ENCODE data around the gene KLF11. TPM values are rescaled to one million over a fixed set of nuclear protein-coding genes. Genes with fewer than 3 reads are reported as not detected.

Gene KLF11
- total RNA-seq, 1 experiment from 2014 or later = 11.0 TPM

GRCh38 chr2:10047616-10048500, 4.5 kb downstream of the KLF11 start:
- DNase-seq (ENCODE audit: low read depth, low spot score) = no peak
- in situ Hi-C loops (cut with HindIII; ENCODE audit: low pct_unique_long_range_greater_than_20kb, low sequenced_read_pairs) = loop anchor here (25.0 kb wide), 1 partner anchor 236 kb away; no protein-coding TSS in a partner anchor

DNA sequence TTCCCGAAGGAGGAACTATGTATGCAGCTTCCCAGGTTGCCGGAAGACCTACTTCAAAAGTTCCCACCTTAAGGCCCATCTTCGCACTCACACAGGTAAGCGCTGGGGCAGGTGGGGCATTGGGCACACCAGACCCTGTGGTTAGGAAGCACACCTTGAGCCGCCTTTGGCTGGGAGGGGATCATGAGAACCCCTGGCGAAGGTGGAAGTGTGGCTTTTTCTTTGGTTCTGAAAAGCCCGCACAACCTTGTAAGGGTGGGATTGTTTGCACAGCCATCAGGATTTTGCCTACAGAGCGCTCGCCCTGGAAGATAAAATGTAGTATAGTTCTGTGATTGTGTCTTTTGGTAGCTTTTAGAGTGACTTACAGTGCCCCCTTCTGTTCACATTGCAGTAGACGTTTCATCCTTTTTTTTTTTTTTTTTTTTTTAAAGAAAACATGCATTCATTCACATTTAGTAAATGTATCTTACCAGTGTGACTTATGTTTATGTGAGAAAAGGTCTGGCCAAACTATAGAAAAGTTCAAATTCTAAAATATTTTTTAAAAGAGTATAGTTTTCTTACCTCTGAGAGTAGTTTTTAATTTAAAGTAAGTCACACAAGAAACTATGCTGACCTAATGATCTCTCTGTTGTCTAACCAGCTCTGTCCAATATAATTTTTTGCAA, 5.3 kb downstream of the KLF11 start:
- in situ Hi-C loops (cut with HindIII; ENCODE audit: low pct_unique_long_range_greater_than_20kb, low sequenced_read_pairs) = loop anchor here (25.0 kb wide), 1 partner anchor 236 kb away; no protein-coding TSS in a partner anchor
- DNase-seq (ENCODE audit: low read depth, low spot score) = peak; percentile 76

GRCh38 chr2:10052216-10052615, 8.9 kb downstream of the KLF11 start:
- in situ Hi-C loops (cut with HindIII; ENCODE audit: low pct_unique_long_range_greater_than_20kb, low sequenced_read_pairs) = no loop called here
- no peak for DNase-seq (ENCODE audit: low read depth, low spot score)

- no peak for DNase-seq (ENCODE audit: low read depth, low spot score)
- in situ Hi-C loops (cut with HindIII; ENCODE audit: low pct_unique_long_range_greater_than_20kb, low sequenced_read_pairs) = no loop called here
Measured at GRCh38 chr2:10053351-10053750, 10.0 kb downstream of the KLF11 start.

GRCh38 chr2:10054424-10054823, 11.1 kb downstream of the KLF11 start:
- in situ Hi-C loops (cut with HindIII; ENCODE audit: low pct_unique_long_range_greater_than_20kb, low sequenced_read_pairs) = no loop called here
- no peak for DNase-seq (ENCODE audit: low read depth, low spot score)

- in situ Hi-C loops (cut with HindIII; ENCODE audit: low pct_unique_long_range_greater_than_20kb, low sequenced_read_pairs) = no loop called here
- DNase-seq (ENCODE audit: low read depth, low spot score) = no peak
Measured at GRCh38 chr2:10054976-10055375, 11.6 kb downstream of the KLF11 start.

- in situ Hi-C loops (cut with HindIII; ENCODE audit: low pct_unique_long_range_greater_than_20kb, low sequenced_read_pairs) = no loop called here
- no peak for DNase-seq (ENCODE audit: low read depth, low spot score)
Measured at GRCh38 chr2:10056439-10056838, 13.1 kb downstream of the KLF11 start.

- in situ Hi-C loops (cut with HindIII; ENCODE audit: low pct_unique_long_range_greater_than_20kb, low sequenced_read_pairs) = no loop called here
Measured at GRCh38 chr2:10057231-10058107, 14.1 kb downstream of the KLF11 start.

DNA sequence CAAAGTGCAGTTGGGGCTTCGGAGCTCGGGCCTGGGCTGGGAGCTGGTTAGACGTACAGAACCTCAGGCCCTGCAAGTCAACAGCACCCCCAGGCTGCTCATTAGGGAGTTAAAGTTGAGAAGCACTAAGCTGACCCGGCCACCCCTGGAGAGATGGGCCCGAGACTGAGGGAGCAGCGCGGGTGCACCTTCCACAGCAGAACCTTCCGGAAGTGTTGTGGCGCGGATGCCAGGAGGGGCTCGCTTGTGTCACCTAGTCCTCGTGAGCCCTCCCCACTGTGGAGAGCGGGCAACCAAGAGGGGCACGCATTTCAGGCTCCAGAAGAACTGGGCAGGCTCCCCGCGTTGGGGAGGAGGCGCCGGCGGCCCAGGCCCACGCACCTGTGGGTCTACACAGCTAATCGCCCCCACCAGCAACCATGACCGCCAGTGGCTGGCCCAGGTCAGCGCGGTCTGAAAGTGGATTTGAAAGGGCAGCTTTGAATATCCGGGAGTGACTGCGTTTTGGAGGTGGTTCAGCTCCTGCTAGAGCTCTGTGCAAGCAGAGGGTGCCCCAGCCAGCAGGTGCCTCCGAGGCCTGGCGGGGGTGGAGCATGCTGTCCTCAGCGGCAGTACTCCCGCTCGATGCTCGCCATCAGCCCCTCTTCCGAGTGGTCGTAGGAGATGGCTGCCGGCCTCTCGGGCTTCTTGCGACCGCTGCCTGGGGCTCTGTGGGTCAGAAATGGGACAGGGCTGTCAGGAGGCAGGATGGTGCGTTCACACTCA, 15.1 kb downstream of the KLF11 start:
- in situ Hi-C loops (cut with HindIII; ENCODE audit: low pct_unique_long_range_greater_than_20kb, low sequenced_read_pairs) = no loop called here
- no peak for DNase-seq (ENCODE audit: low read depth, low spot score)

More at GRCh38 chr2:10057231-10058107, 14.1 kb downstream of the KLF11 start:
- no peak for DNase-seq (ENCODE audit: low read depth, low spot score)

DNA sequence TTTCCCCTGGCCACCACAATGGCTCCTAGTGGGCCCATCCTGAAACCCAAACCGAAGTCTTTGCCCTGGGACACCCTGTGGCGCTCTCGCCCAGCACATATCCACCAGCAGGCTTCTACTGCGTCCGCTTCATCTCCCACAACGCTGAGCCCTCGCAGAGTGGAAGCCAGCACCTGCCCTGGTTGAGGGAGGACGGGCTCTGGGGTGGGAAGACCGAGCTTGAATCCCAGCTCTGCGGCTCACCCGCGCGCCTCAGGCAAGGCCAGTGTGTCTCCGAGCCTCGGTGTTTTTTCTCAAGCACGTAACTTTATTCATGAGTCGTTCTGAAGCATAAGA, 15.6 kb downstream of the KLF11 start:
- DNase-seq (ENCODE audit: low read depth, low spot score) = no peak

GRCh38 chr2:10059552-10060335, 16.4 kb downstream of the KLF11 start:
- in situ Hi-C loops (cut with HindIII; ENCODE audit: low pct_unique_long_range_greater_than_20kb, low sequenced_read_pairs) = no loop called here
- no peak for DNase-seq (ENCODE audit: low read depth, low spot score)

More for the DNA sequence above, 15.6 kb downstream of the KLF11 start:
- in situ Hi-C loops (cut with HindIII; ENCODE audit: low pct_unique_long_range_greater_than_20kb, low sequenced_read_pairs) = no loop called here

DNA sequence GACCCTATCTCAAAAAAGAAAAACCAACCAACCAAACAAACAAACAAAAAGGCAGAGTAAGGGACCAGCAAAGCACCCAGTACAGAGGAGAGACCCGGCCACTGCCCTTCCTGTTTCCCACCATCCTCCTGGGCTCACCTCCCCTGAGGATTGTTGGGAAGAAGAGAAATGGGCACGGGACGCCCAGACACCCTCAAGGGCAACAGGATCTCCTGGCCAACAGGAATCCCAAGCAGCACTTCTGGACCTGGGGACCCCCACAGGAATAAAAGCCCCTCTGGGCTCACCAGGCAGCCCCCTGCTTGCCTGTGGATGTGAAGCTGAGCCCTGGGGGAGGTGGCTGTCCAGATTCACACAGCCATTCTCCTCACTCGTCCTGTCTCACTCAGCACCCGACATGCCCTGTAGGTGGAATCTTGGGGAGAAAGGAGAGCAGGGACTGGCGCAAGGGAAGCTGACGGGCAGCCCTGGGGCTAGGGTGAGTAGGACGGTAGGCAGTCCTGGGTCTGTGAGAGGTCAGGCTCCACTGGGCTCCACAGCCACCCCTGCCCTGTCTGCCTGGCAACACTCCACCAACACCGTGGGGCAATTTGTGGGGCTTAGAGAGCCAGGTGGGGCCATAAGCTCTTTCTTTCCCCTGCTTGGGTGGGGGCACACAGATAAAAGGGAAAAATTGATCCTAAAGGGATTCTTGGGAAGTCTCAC, 18.0 kb downstream of the KLF11 start:
- in situ Hi-C loops (cut with HindIII; ENCODE audit: low pct_unique_long_range_greater_than_20kb, low sequenced_read_pairs) = no loop called here
- no peak for DNase-seq (ENCODE audit: low read depth, low spot score)

DNA sequence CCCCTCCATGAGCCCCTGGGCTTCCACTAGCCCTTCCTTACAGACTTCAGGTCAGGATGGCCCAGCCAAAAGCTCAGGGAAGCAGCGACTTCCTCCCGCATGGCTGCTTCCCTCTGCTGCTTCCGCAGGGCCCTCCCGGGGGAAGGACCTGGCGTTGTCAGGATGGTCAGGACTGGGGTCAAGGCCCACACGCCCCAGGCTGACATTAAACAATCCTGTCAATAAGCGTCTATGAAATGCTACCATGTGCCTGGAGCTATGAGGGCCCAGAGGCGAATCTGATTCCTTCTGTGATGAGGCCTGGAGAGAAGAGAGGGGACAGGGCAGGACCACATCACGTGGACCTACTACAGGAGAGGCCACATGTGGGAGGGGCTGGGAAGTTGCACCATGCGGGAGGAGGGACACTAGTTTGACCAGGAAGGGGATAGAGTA, 19.6 kb downstream of the KLF11 start:
- in situ Hi-C loops (cut with HindIII; ENCODE audit: low pct_unique_long_range_greater_than_20kb, low sequenced_read_pairs) = no loop called here
- DNase-seq (ENCODE audit: low read depth, low spot score) = no peak

DNA sequence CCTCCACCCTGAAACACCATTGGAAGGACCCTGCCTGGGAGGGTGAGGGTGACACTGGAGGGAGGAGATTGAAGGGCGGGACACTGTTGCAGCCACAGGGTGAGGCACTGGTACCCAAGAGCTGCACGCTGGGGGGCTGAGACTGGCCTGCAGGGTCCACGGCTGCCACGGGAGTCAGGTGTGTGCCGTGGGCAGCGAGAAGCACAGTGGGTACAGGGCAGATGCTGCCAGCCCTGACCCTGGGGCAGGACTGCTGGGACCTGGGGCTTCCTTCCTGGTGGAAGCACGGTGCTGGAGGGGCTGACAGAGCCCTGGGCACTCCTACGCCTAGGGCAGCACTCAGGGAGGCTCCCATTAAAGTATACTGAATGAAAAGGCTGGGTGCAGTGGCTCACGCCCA, 20.2 kb downstream of the KLF11 start:
- no peak for DNase-seq (ENCODE audit: low read depth, low spot score)
- in situ Hi-C loops (cut with HindIII; ENCODE audit: low pct_unique_long_range_greater_than_20kb, low sequenced_read_pairs) = no loop called here

DNA sequence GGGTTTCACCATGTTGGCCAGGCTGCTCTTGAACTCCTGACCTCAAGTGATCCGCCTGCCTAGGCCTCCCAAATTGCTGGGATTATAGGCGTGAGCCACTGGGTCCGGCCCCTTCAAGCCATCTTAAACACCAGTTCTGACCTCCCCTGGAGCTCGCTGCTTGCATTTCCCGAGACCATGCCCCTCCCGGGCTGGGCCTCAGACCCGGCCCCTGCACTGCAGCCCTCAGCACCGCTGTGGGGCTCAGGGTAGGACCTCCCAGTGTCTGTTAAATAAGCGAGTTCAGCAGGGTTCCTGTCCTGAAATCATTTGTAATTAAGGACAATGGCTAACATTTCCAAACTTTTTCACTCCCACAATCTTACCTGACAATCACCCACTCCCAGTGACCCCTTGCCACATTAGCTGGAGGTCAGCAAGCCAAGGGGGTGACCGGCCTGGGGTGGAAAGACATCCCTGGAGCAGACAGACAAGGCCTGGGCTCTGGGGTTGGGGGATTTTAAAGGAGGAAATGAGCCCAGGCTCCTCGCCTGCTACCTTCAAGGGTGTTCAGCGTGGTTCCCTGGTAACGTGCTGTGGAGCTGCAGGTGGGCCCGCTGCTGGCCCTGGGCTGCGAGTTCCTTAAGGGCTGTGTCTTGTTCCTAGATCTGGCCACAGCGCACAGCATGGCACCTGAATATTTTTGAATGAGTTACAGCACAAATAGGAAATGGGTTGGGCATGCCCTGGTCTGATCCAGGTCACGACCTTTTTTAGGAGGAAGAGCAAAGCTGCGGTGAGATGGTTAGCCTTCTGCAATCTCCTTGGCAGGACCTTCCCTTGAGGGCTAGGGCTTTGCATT, 21.8 kb downstream of the KLF11 start:
- in situ Hi-C loops (cut with HindIII; ENCODE audit: low pct_unique_long_range_greater_than_20kb, low sequenced_read_pairs) = no loop called here
- no peak for DNase-seq (ENCODE audit: low read depth, low spot score)
